Chondrocyte (in vitro differentiated cells): Measurements from ENCODE around the gene VSIG10. TPM values are rescaled to one million over a fixed set of nuclear protein-coding genes. Genes with fewer than 3 reads are reported as not detected.

Source experiments
- DNase-seq: peaks from one replicate; pipeline ENCODE4 v3.0.0; 2021; ENCODE audit warnings: mixed read lengths, low spot score
- H3K27ac Mint-ChIP-seq: one replicate; pipeline ENCODE4 v1.8.0; 2021; ENCODE audit warnings: mild to moderate bottlenecking, moderate library complexity, mixed read lengths; ENCODE audit not compliant: unreplicated experiment
- H3K27me3 Mint-ChIP-seq: 2 replicates; pipeline ENCODE4 v1.8.0; 2021; ENCODE audit warnings: low read depth, mixed read lengths
- H3K36me3 Mint-ChIP-seq: 2 replicates; pipeline ENCODE4 v1.8.0; 2021; ENCODE audit warnings: low read depth, mixed read lengths
- H3K4me1 Mint-ChIP-seq: 2 replicates; pipeline ENCODE4 v1.8.0; 2021; ENCODE audit warnings: low read depth, mild to moderate bottlenecking, mixed read lengths
- H3K4me3 Mint-ChIP-seq: one replicate; pipeline ENCODE4 v1.8.0; 2021; ENCODE audit warnings: mild to moderate bottlenecking, moderate library complexity, mixed read lengths; ENCODE audit not compliant: unreplicated experiment
- H3K9me3 Mint-ChIP-seq: 2 replicates; pipeline ENCODE4 v1.8.0; 2021; ENCODE audit warnings: low read depth, mixed read lengths
- CTCF ChIP-seq: fragments of 200-600 bp; sonication (generic); IDR thresholded peaks from 2 replicates; pipeline ENCODE4 v1.5.0; 2021; ENCODE audit warnings: antibody characterized with exemption, mild to moderate bottlenecking, moderate library complexity
- total RNA-seq: library from RNA; stranded (reverse); gene quantifications from 3 replicates; pipeline ENCODE4 v1.2.1, GENCODE V29; 2021

Gene VSIG10
- total RNA-seq, 1 donor from 2014 or later, result 9.3 TPM

- DNase-seq, result no peak
- Mint-ChIP-seq H3K4me3 (no peak overlapping the region), H3K4me1 (peaks cover 35% of the 10 kb centered on the region), H3K27me3 (no peaks in the 10 kb centered on the region), H3K9me3 (no peaks in the 10 kb centered on the region), H3K27ac (peak overlapping the region; percentile 43), H3K36me3 (no peaks in the 10 kb centered on the region)
- TF ChIP-seq CTCF, result peak; percentile 29
Measured at GRCh38 chr12:118064608-118065007, 39.2 kb downstream of the VSIG10 start.

GRCh38 chr12:118063576-118064391, 40.0 kb downstream of the VSIG10 start:
- H3K4me3 Mint-ChIP-seq, result no peak overlapping the region
- H3K36me3 Mint-ChIP-seq, result no peaks in the 10 kb centered on the region
- no peaks in the 10 kb centered on the region for H3K9me3 Mint-ChIP-seq
- DNase-seq, result no peak
- peak overlapping the region; percentile 92 for H3K27ac Mint-ChIP-seq
- TF ChIP-seq CTCF, result no peak
- peaks cover 43% of the 10 kb centered on the region for H3K4me1 Mint-ChIP-seq
- no peaks in the 10 kb centered on the region for H3K27me3 Mint-ChIP-seq

GRCh38 chr12:118061873-118062843, 41.7 kb downstream of the VSIG10 start:
- Mint-ChIP-seq H3K4me3 (peak overlapping the region; percentile 78), H3K27ac (peak overlapping the region; percentile 91)

GRCh38 chr12:118061011-118061872, 42.6 kb downstream of the VSIG10 start, which contains the start of gene WSB2:
WSB2 (minus strand) TSS chr12:118061179; CDS start chr12:118061048, 131 bp downstream.
- no peak for TF ChIP-seq CTCF
- Mint-ChIP-seq H3K27me3 (no peaks in the 10 kb centered on the region), H3K4me1 (peaks cover 49% of the 10 kb centered on the region), H3K9me3 (no peaks in the 10 kb centered on the region), H3K27ac (peak within 1 kb of the TSS; percentile 95), H3K36me3 (no peaks in the 10 kb centered on the region), H3K4me3 (peak within 1 kb of the TSS; percentile 86)
- DNase-seq, result no peak

More at GRCh38 chr12:118061873-118062843, 41.7 kb downstream of the VSIG10 start:
- peaks cover 45% of the 10 kb centered on the region for H3K4me1 Mint-ChIP-seq
- H3K36me3 Mint-ChIP-seq, result no peaks in the 10 kb centered on the region
- H3K9me3 Mint-ChIP-seq, result no peaks in the 10 kb centered on the region
- no peaks in the 10 kb centered on the region for H3K27me3 Mint-ChIP-seq
- DNase-seq, result peak; percentile 46
- TF ChIP-seq CTCF, result no peak
